ENCODE measurements around the gene UBE2C. TPM values are rescaled to one million over a fixed set of nuclear protein-coding genes. Genes with fewer than 3 reads are reported as not detected.

Gene UBE2C
- total RNA-seq, 1 donor from 2014 or later = 447 TPM

GRCh38 chr20:45798935-45799642, 13.4 kb upstream of the UBE2C start:
- TF ChIP-seq CTCF (conservative IDR thresholded peaks at IDR 0.05; ENCODE audit: low read depth, low read length) = peak; percentile 81
- H3K4me3 ChIP-seq (ENCODE audit: low read depth, low read length) = no peak overlapping the region
- DNase-seq (ENCODE audit: low read depth) = no peak

- no peak for DNase-seq (ENCODE audit: low read depth)
- TF ChIP-seq CTCF (conservative IDR thresholded peaks at IDR 0.05; ENCODE audit: low read depth, low read length) = no peak
- no peak overlapping the region for H3K4me3 ChIP-seq (ENCODE audit: low read depth, low read length)
These were observed 10.6 kb upstream of the UBE2C start for GRCh38 chr20:45801851-45802250.

- DNase-seq (ENCODE audit: low read depth) = no peak
- TF ChIP-seq CTCF (conservative IDR thresholded peaks at IDR 0.05; ENCODE audit: low read depth, low read length) = no peak
- H3K4me3 ChIP-seq (ENCODE audit: low read depth, low read length) = no peak overlapping the region
These were observed 2.1 kb upstream of the UBE2C start for GRCh38 chr20:45810191-45810970.

DNA sequence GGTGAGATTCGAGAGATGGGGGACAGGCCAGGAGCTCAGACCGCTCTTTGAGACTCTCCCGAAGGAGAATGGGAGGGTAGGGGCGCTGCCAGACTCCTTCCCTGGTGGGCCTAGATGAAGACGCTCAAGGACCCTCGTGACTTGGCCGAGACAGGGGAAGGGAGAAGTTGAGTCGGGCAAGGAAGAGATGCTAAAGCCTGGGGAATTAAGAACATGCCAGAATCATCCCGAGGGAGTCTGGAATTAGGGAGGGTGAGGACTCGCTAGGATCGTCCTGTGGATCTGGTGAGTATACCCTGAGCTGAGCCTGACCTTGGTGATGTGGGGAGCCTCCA, 529 bp downstream of the UBE2C start:
- DNase-seq (ENCODE audit: low read depth) = no peak
- peak overlapping the region; percentile 90 for H3K4me3 ChIP-seq (ENCODE audit: low read depth, low read length)
- no peak for TF ChIP-seq CTCF (conservative IDR thresholded peaks at IDR 0.05; ENCODE audit: low read depth, low read length)

DNA sequence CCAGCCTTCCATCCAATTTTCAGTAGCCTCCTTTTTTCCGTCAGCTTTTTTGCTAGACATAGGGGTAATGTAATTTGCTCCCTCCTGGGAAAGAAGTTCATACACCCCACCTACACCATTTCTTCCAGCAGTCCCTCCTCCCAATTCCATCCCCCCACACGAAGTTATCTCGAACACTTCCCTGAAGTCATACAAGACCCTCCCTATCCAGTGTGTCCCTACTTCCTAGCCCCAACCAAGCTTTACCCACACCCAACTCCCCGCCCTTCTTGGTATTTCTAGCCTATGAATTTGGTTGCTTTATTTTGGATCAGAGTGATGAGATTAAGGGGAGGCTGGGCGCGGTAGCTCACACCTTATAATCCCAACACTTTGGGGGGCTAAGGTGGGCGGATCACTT, 1.0 kb downstream of the UBE2C start:
- no peak for TF ChIP-seq CTCF (conservative IDR thresholded peaks at IDR 0.05; ENCODE audit: low read depth, low read length)
- H3K4me3 ChIP-seq (ENCODE audit: low read depth, low read length) = peak overlapping the region; percentile 90
- no peak for DNase-seq (ENCODE audit: low read depth)

- no peak for DNase-seq (ENCODE audit: low read depth)
- H3K4me3 ChIP-seq (ENCODE audit: low read depth, low read length) = no peak overlapping the region
These were observed 1.9 kb downstream of the UBE2C start for GRCh38 chr20:45814314-45814713.

More at GRCh38 chr20:45814314-45814713, 1.9 kb downstream of the UBE2C start:
- no peak for TF ChIP-seq CTCF (conservative IDR thresholded peaks at IDR 0.05; ENCODE audit: low read depth, low read length)
